ENCODE data around the gene STK39. TPM values are rescaled to one million over a fixed set of nuclear protein-coding genes. Genes with fewer than 3 reads are reported as not detected.

The STK39 gene
- total and polyA plus RNA-seq, 2 donors (not counting 1 experiment from before 2014, with no cell fraction given), result 2.3 to 14.6 TPM

DNA sequence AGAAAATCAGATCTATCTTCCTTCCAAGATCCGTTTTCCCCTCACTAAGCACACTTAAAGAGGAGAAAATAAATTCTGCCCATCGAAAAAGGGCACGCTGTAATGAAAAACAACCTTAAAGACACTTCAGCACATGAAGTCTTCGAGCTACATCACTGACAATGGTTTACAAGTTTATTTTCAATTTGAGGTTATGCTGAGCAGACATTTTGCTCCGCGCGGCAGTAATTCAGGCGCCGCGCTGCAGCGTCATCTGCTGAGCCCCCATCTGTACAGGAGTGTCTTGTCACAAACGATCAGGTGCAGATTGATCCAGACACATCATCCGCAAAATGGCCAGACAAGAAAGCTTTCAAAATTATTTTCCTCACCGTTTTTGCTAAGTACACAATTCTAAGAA lies 341.7 kb downstream of the STK39 start:
- Histone ChIP-seq H3K9ac (ENCODE audit: low read length) (no peak overlapping the region), H3K36me3 (replicated peaks in 1 of 2; ENCODE audit: control extremely low read depth in 1 of 2, control insufficient read depth in 1 of 2, extremely low read depth in 1 of 2, insufficient read depth in 2 of 2, low read length in 1 of 2) (no peaks in the 10 kb centered on the region), H4K20me1 (ENCODE audit: control insufficient read depth, insufficient read depth, low read length, poor library complexity, severe bottlenecking) (no peaks in the 10 kb centered on the region), H3K4me3 (ENCODE audit: control extremely low read depth in 1 of 5, extremely low read depth in 1 of 5, insufficient read depth in 1 of 5, low read depth in 2 of 5, low read length in 4 of 5) (no peak overlapping the region), H3K27ac (ENCODE audit: low read length in 2 of 2) (no peak overlapping the region), H3K79me2 (ENCODE audit: control insufficient read depth, insufficient read depth, low read length) (no peaks in the 10 kb centered on the region), H3K9me3 (ENCODE audit: control extremely low read depth in 1 of 3, control insufficient read depth in 2 of 3, insufficient read depth in 1 of 3, low read length in 2 of 3) (no peaks in the 10 kb centered on the region), H2AFZ (ENCODE audit: insufficient read depth, low read depth, low read length, poor library complexity, severe bottlenecking) (no peak overlapping the region), H3K27me3 (replicated peaks in 1 of 4; ENCODE audit: control extremely low read depth in 1 of 4, control insufficient read depth in 3 of 4, insufficient read depth in 4 of 4, low read length in 3 of 4) (no peaks in the 10 kb centered on the region), H3K4me1 (ENCODE audit: control insufficient read depth in 2 of 2, insufficient read depth in 2 of 2, low read length in 2 of 2) (peaks cover 0 to 5% of the 10 kb centered on the region in 2 donors), H3K4me2 (replicated peaks; ENCODE audit: low read depth, low read length, poor library complexity, severe bottlenecking) (no peak overlapping the region)
- H3K4me3 Mint-ChIP-seq, result no peak overlapping the region
- intact Hi-C loops (cut with micrococcal nuclease), result no loop called here
- peaks cover 8% of the 10 kb centered on the region for H3K27me3 Mint-ChIP-seq
- no peak overlapping the region for H3K27ac Mint-ChIP-seq
- no peak for ATAC-seq (ENCODE audit: low read depth)
- WGBS (ENCODE audit: insufficient coverage), result 98% methylated on average over 10 of the region's 14 CpGs
- ChIA-PET CTCF (interaction anchor here (1.4 kb wide), 1 partner anchor 10 kb away, joined by 4 read pairs; no protein-coding TSS in a partner anchor), POLR2A (no interaction called here)
- H3K9me3 Mint-ChIP-seq (ENCODE audit: insufficient read depth), result no peaks in the 10 kb centered on the region
- DNase-seq, result no peak
- H3K4me1 Mint-ChIP-seq, result peaks cover 7% of the 10 kb centered on the region
- no peak for TF ChIP-seq EZH2 (IDR thresholded peaks at IDR 0.05; ENCODE audit: borderline replicate concordance, insufficient read depth, low read depth, low read length, poor library complexity, severe bottlenecking)
- TF ChIP-seq, protein P1, sequence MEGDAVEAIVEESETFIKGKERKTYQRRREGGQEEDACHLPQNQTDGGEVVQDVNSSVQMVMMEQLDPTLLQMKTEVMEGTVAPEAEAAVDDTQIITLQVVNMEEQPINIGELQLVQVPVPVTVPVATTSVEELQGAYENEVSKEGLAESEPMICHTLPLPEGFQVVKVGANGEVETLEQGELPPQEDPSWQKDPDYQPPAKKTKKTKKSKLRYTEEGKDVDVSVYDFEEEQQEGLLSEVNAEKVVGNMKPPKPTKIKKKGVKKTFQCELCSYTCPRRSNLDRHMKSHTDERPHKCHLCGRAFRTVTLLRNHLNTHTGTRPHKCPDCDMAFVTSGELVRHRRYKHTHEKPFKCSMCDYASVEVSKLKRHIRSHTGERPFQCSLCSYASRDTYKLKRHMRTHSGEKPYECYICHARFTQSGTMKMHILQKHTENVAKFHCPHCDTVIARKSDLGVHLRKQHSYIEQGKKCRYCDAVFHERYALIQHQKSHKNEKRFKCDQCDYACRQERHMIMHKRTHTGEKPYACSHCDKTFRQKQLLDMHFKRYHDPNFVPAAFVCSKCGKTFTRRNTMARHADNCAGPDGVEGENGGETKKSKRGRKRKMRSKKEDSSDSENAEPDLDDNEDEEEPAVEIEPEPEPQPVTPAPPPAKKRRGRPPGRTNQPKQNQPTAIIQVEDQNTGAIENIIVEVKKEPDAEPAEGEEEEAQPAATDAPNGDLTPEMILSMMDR (IDR thresholded peaks at IDR 0.05), result no peak

Small RNA genes lying within 50 kb of the gene (small RNA-seq; reads per million reads assigned to genes)
- not detected for gene AC067940.1 (ENCODE audit: insufficient read length, low read depth, low replicate concordance)

Other genes with a start within 250 kb of the STK39 start
- gene CERS6, start 208.7 kb upstream of the STK39 start, total RNA-seq, result 5.5 and 6.0 TPM in 2 replicates
- 2.2 and 3.0 TPM in 2 replicates for gene CERS6, start 208.7 kb upstream of the STK39 start, polyA plus RNA-seq

Data from B cell (primary cell).